Fibroblast of the aortic adventitia (primary cell): Measurements from ENCODE around the gene ZNF783. TPM values are rescaled to one million over a fixed set of nuclear protein-coding genes. Genes with fewer than 3 reads are reported as not detected.

Experiments
- DNase-seq: peaks from one replicate; pipeline ENCODE4 v3.0.0-alpha.2; 2010; ENCODE audit warnings: low read depth
- H3K4me3 ChIP-seq: 2 replicates; pipeline ENCODE4 v1.5.1; 2011; ENCODE audit warnings: low read depth, mild to moderate bottlenecking, control low read depth, low read length, moderate library complexity
- total RNA-seq: library from RNA; depleted of rRNA; stranded (reverse); fragments of >200 nt; gene quantifications from 2 replicates; pipeline ENCODE4 v1.2.3, GENCODE V29; 2012; ENCODE audit warnings: low replicate concordance
- TF ChIP-seq, protein P1 (sequence below): IDR thresholded peaks from 2 replicates; pipeline ENCODE4 v1.5.1; 2011; ENCODE audit warnings: mild to moderate bottlenecking, low read length, control low read depth, inconsistent platforms; ENCODE audit not compliant: insufficient read depth

Gene ZNF783
- total RNA-seq, 1 donor, result 9.1 TPM

DNA sequence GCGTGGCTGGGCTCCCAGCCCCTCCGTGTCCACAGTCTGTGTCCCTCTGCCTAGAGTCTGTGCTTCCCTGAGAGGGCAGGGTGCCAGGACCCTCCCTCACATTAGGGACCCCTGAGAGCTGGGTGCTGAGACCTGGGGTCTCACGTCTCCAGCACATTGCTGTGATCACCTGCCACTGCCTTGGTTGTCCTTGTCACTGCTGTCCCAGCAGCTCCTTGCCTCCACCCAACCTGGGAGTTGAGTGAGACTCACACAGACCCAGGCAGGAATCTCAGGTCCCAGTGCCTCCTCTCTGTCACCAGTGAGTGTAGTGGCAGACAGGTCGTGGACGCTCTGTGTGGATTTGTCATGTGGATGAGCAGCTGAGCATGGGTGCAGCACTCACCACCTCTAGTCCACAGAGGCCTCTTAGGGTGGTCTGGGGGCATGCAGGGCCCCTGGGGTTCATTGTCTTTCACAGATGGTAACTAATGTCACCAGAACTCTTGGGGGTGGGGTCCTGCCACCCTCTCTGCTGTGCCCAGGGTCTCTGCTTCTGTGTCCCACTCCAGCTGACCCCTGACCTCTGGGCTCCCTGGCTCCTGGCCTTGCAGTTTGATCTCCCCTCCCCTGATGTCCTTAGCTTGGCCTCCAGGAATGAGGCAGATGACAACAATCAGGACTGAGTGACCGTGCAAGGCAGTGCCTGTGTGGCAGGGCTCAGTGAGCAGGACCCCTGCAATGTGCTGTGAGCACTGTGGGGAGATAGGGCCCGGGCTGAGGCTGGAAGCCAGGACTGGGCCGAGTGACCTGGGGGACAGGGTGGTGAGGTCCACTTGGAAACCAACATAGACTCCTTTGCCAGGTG, 18.9 kb downstream of the ZNF783 start:
- TF ChIP-seq, protein P1, sequence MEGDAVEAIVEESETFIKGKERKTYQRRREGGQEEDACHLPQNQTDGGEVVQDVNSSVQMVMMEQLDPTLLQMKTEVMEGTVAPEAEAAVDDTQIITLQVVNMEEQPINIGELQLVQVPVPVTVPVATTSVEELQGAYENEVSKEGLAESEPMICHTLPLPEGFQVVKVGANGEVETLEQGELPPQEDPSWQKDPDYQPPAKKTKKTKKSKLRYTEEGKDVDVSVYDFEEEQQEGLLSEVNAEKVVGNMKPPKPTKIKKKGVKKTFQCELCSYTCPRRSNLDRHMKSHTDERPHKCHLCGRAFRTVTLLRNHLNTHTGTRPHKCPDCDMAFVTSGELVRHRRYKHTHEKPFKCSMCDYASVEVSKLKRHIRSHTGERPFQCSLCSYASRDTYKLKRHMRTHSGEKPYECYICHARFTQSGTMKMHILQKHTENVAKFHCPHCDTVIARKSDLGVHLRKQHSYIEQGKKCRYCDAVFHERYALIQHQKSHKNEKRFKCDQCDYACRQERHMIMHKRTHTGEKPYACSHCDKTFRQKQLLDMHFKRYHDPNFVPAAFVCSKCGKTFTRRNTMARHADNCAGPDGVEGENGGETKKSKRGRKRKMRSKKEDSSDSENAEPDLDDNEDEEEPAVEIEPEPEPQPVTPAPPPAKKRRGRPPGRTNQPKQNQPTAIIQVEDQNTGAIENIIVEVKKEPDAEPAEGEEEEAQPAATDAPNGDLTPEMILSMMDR, result no peak
- DNase-seq, result no peak
- no peak overlapping the region for H3K4me3 ChIP-seq

DNA sequence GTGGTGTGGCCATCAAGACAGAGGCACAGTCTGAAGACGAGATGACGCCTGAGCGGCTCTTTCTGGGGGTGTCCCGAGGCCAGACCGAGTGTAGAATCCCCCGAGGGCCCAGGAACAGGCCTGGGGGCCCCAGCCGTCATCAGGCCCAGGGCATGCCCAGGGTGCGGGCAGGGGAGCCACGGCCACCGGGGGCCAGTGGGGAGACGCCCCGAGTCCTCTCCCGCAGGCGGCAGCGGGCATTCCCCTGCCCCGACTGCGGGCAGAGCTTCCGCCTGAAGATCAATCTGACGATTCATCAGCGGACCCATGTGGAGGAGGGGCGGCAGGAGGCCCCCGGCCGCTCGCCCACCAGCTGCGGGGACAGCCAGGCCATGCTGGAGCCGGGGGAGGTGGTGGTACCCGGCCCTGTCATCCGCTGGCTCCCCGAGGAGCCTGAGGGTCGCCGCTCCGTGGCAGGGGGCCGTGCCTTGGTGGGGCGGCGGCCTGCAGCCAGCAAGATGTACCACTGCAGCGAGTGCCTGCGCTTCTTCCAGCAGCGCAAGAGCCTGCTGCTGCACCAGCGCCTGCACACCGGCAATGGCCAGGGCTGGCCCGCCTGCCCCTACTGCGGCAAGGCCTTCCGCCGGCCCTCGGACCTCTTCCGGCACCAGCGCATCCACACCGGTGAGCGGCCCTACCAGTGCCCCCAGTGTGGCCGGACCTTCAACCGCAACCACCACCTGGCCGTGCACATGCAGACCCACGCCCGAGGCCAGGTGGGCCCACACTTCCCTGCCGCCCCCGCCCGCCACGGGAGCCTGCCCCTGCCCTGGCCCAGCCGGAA, 19.7 kb downstream of the ZNF783 start:
- H3K4me3 ChIP-seq, result no peak overlapping the region
- DNase-seq, result no peak
- TF ChIP-seq, protein P1, result no peak

DNA sequence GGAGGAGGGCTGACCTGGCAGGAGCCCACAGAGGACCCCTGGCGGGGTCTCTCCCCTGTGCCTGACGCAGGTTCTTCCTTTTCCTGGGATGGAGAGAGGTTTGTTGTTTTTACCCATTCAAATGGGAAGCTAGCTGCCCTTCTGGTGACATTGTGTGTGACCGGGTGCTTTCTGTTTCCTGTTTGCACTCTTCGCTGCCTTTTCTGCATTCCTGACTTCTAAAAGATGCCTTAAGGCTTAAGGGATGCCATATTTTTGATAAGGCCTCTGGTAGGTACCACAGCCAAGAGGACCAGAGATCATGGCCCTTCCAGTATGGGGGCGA, 20.3 kb downstream of the ZNF783 start:
- DNase-seq, result no peak

DNA sequence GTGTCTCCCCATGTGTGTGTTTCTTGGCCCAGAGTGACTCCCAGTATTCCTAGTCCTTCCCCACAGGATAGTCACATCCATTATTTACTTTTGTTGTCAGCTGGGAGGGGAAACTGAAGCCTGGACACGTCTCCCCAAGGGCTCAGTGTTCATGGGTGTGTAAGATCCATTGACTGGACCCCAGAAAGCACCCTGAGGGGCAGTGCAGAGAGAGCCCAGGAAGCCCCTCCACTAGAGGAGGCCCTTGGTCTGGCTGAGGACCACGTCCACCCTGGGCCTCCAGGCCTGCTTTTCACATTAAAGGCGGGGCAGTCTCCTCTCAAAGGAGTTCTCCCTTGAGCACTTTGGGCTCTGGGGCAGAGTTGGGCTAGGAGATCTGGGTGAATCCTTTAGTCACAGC, 21.3 kb downstream of the ZNF783 start:
- H3K4me3 ChIP-seq, result no peak overlapping the region
- DNase-seq, result no peak
- TF ChIP-seq, protein P1, result no peak

More for the DNA sequence above, 20.3 kb downstream of the ZNF783 start:
- H3K4me3 ChIP-seq, result no peak overlapping the region
- TF ChIP-seq, protein P1, result no peak

DNA sequence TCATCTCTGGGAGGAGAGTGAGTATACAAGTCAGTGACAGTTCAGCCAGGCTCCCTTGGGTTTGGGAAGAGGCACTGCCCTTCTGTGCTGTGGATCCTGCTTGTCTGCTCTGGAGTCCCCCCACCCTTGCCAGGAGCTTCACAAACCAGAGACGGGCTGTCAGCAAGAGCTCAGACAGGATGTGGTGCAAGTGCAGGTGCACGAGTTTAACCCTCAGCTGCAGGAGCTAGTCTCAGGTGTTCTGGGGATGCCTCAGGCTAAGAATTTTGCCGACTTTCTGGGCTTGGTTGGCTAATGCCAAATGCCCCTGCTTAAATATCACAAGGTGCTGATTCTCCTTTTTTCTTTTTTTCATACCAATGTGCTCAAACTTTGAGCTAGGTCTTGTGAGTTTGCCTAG, 22.3 kb downstream of the ZNF783 start:
- no peak overlapping the region for H3K4me3 ChIP-seq
- DNase-seq, result no peak
- TF ChIP-seq, protein P1, result no peak

DNA sequence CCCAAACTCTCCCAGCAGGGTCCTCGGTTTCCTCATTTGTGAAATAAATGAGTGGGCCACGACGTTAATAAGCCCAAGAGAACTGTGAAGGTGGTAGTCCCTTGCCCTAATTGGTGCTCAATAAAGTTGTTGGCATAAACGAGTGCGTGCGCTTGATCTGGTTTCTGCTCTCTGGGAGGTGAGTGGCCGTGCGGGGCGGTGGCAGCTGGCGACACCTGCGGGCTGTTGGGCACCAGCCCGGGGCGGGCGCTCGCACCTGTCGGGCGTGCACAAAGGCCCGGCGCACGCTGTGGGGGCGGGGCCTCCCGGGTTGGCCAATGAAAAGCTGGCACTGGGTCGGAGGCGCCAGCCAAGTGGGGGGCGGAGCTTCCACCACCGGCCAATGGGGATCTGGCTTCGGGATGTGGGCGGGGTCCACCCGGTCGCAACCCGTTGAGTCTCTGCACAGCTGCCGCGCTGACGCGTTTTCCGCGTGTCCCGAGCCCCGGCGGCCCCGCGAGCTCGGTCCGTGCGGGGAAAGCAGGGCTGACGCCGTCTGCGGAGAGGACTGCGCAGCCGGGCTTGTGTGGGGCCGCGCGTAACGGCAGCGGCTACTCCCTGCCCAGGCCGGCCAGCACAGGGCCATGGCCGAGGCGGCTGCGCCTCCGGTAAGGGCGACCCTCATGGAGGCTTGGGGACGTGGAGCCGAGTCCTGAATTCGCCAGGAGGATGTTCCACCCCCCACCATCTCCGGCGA, 23.0 kb downstream of the ZNF783 start:
- TF ChIP-seq, protein P1, result no peak
- peak overlapping the region; percentile 71 for H3K4me3 ChIP-seq
- peak; percentile 79 for DNase-seq
